H1 (cell line): Measurements from ENCODE around the gene DAZAP1. TPM values are rescaled to one million over a fixed set of nuclear protein-coding genes. Genes with fewer than 3 reads are reported as not detected.

Source experiments
- CTCF ChIA-PET: fragments of 300-600 bp; sonication (Branson Sonifier 250); formaldehyde crosslinking; loops from one replicate; lab custom pipeline; 2021; ENCODE audit not compliant: partially characterized antibody; lab: Charles Lee
- POLR2A ChIA-PET: fragments of 300-600 bp; sonication (Branson Sonifier 250); formaldehyde crosslinking; loops from one replicate; lab custom pipeline; 2021; ENCODE audit warnings: inconsistent platforms; ENCODE audit not compliant: partially characterized antibody; lab: Charles Lee
- DNase-seq, 2 experiments: peaks; one replicate each; pipeline versions ENCODE4 v3.0.0 to v3.0.0-alpha.2; 2010 to 2022; ENCODE audit warnings: low spot score in 2 of 2, low read depth in 1 of 2, mixed read lengths in 1 of 2
- FAIRE-seq: peaks from 2 replicates; lab custom pipeline; 2011; peaks lifted over from hg19 to GRCh38; lab: Jason Lieb, UNC
- H2AFZ ChIP-seq: 2 replicates; pipeline ENCODE4 v1.8.1; 2012; ENCODE audit warnings: low read length, inconsistent platforms
- H2AK5ac ChIP-seq: 2 replicates; pipeline ENCODE4 v1.6.1; 2013; ENCODE audit warnings: low read depth, low read length
- H2BK120ac ChIP-seq: replicated peaks from 2 replicates; pipeline ENCODE3; 2013; ENCODE audit warnings: low read depth, low read length, inconsistent platforms
- H2BK12ac ChIP-seq: 2 replicates; pipeline ENCODE4 v1.6.1; 2013; ENCODE audit warnings: low read depth, low read length
- H2BK15ac ChIP-seq: 2 replicates; pipeline ENCODE4 v1.6.1; 2013; ENCODE audit warnings: low read length
- H2BK20ac ChIP-seq: 2 replicates; pipeline ENCODE4 v1.6.1; 2013; ENCODE audit warnings: low read length
- H2BK5ac ChIP-seq: 2 replicates; pipeline ENCODE4 v1.6.1; 2013; ENCODE audit warnings: low read depth, low read length
- H3K14ac ChIP-seq: 2 replicates; pipeline ENCODE4 v1.6.1; 2013; ENCODE audit warnings: inconsistent platforms; ENCODE audit not compliant: insufficient read length
- H3K18ac ChIP-seq: 2 replicates; pipeline ENCODE4 v1.6.1; 2013; ENCODE audit warnings: low read length; ENCODE audit errors: extremely low read depth
- H3K23ac ChIP-seq: 2 replicates; pipeline ENCODE4 v1.6.1; 2013; ENCODE audit warnings: inconsistent platforms; ENCODE audit not compliant: insufficient read length
- H3K23me2 ChIP-seq: 2 replicates; pipeline ENCODE4 v1.6.1; 2013; ENCODE audit warnings: low read depth, low read length
- H3K27ac ChIP-seq: 2 replicates; pipeline ENCODE4 v1.6.1; 2011; ENCODE audit warnings: low read depth, low read length, inconsistent platforms
- H3K27me3 ChIP-seq, 4 experiments: replicated peaks in 1 of 4; 1 replicate in 1 of 4; 2 replicates in 3 of 4; pipeline versions ENCODE4 v1.6.1 to v1.8.1; 2011 to 2013; ENCODE audit warnings: low read length in 3 of 4, mild to moderate bottlenecking in 3 of 4, inconsistent platforms in 2 of 4, mixed read lengths in 2 of 4, moderate library complexity in 1 of 4; ENCODE audit not compliant: control insufficient read depth in 3 of 4, insufficient read depth in 3 of 4; ENCODE audit errors: extremely low read depth in 1 of 4
- H3K36me3 ChIP-seq, 4 experiments: 2 replicates each; pipeline versions ENCODE4 v1.6.1 to v1.8.1; 2011 to 2013; ENCODE audit warnings: mild to moderate bottlenecking in 4 of 4, low read length in 3 of 4, moderate library complexity in 2 of 4, control low read depth in 1 of 4, inconsistent platforms in 1 of 4; ENCODE audit not compliant: insufficient read depth in 4 of 4, control insufficient read depth in 2 of 4
- H3K4ac ChIP-seq: replicated peaks from 2 replicates; pipeline ENCODE3; 2013; ENCODE audit warnings: low read length, low read depth, mixed read lengths, inconsistent platforms; ENCODE audit not compliant: insufficient read length
- H3K4me1 ChIP-seq, 4 experiments: replicated peaks in 1 of 4; 1 replicate in 1 of 4; 2 replicates in 3 of 4; pipeline versions ENCODE4 v1.6.1 to v1.8.1; 2011 to 2013; ENCODE audit warnings: low read length in 3 of 4, inconsistent platforms in 2 of 4, mixed read lengths in 1 of 4; ENCODE audit not compliant: insufficient read depth in 4 of 4, control insufficient read depth in 3 of 4
- H3K4me2 ChIP-seq, 2 experiments: 2 replicates each; pipeline versions ENCODE4 v1.6.1 to v1.8.1; 2011 to 2013; ENCODE audit warnings: low read depth in 2 of 2, low read length in 2 of 2, control low read depth in 1 of 2, inconsistent platforms in 1 of 2, mild to moderate bottlenecking in 1 of 2; ENCODE audit not compliant: insufficient read depth in 1 of 2
- H3K4me3 ChIP-seq, 4 experiments: fragments of 200-600, 300-600 bp in 1 of 4; sonication (generic), shearing (Covaris generic), sonication (Bioruptor Twin) in 1 of 4; 2 replicates each; pipeline versions ENCODE4 v1.5.1 to v1.8.1; 2011 to 2016; ENCODE audit warnings: low read length in 4 of 4, low read depth in 3 of 4, control low read depth in 2 of 4, inconsistent platforms in 2 of 4, mild to moderate bottlenecking in 2 of 4, mixed read lengths in 1 of 4, moderate library complexity in 1 of 4; ENCODE audit not compliant: insufficient read depth in 2 of 4; ENCODE audit errors: extremely low read depth in 1 of 4
- H3K56ac ChIP-seq: replicated peaks from 2 replicates; pipeline ENCODE3; 2013; ENCODE audit warnings: low read depth, mild to moderate bottlenecking, mixed read lengths, low read length, inconsistent platforms; ENCODE audit not compliant: insufficient read length
- H3K79me1 ChIP-seq: 2 replicates; pipeline ENCODE4 v1.6.1; 2013; ENCODE audit warnings: low read depth, low read length, control low read depth
- H3K79me2 ChIP-seq, 2 experiments: 2 replicates each; pipeline versions ENCODE4 v1.6.1 to v1.8.1; 2012 to 2013; ENCODE audit warnings: low read length in 2 of 2, mild to moderate bottlenecking in 2 of 2, inconsistent platforms in 1 of 2; ENCODE audit not compliant: insufficient read depth in 2 of 2, control insufficient read depth in 1 of 2
- H3K9ac ChIP-seq, 4 experiments: replicated peaks in 1 of 4; 1 replicate in 1 of 4; 2 replicates in 3 of 4; pipeline versions ENCODE4 v1.6.1 to v1.8.1; 2011 to 2013; ENCODE audit warnings: low read depth in 3 of 4, low read length in 3 of 4, control low read depth in 2 of 4, mild to moderate bottlenecking in 2 of 4, moderate library complexity in 2 of 4, inconsistent platforms in 1 of 4; ENCODE audit errors: extremely low read depth in 1 of 4
- H3K9me3 ChIP-seq, 2 experiments: 2 replicates each; pipeline versions ENCODE4 v1.6.1 to v1.8.1; 2012 to 2013; ENCODE audit warnings: mild to moderate bottlenecking in 2 of 2, moderate library complexity in 2 of 2, control low read depth in 1 of 2, inconsistent platforms in 1 of 2, low read depth in 1 of 2, low read length in 1 of 2, mixed read lengths in 1 of 2; ENCODE audit not compliant: insufficient read depth in 2 of 2
- H4K20me1 ChIP-seq, 2 experiments: replicated peaks in 1 of 2; 2 replicates each; pipeline versions ENCODE3 to v1.8.1; 2011 to 2013; ENCODE audit warnings: inconsistent platforms in 2 of 2, low read length in 2 of 2, mild to moderate bottlenecking in 1 of 2; ENCODE audit not compliant: insufficient read depth in 2 of 2, control insufficient read depth in 1 of 2
- H4K5ac ChIP-seq: 2 replicates; pipeline ENCODE4 v1.6.1; 2013; ENCODE audit warnings: low read length, low read depth, mixed read lengths, inconsistent platforms; ENCODE audit not compliant: insufficient read length
- H4K8ac ChIP-seq: 2 replicates; pipeline ENCODE4 v1.8.0; 2013; ENCODE audit warnings: mild to moderate bottlenecking, moderate library complexity, low read length, inconsistent platforms; ENCODE audit not compliant: insufficient read depth; ENCODE audit errors: extremely low read depth
- H4K91ac ChIP-seq: replicated peaks from 2 replicates; pipeline ENCODE3; 2013; ENCODE audit warnings: low read length, mixed read lengths, inconsistent platforms; ENCODE audit not compliant: insufficient read length
- CHD2 ChIP-seq: IDR thresholded peaks from 2 replicates; pipeline ENCODE4 v1.6.1; 2012; ENCODE audit warnings: low read length, improper control_type of control experiment
- EP300 ChIP-seq, 2 experiments: IDR thresholded peaks; 1 replicate in 1 of 2; 2 replicates in 1 of 2; pipeline ENCODE4 v1.6.1; 2011 to 2012; ENCODE audit warnings: low read depth in 2 of 2, low read length in 2 of 2, mild to moderate bottlenecking in 2 of 2, borderline replicate concordance in 1 of 2, inconsistent platforms in 1 of 2, moderate library complexity in 1 of 2
- SIN3A ChIP-seq, 2 experiments: IDR thresholded peaks in 1 of 2; conservative IDR thresholded peaks in 1 of 2; 2 replicates each; pipeline ENCODE4 v1.6.1; 2011 to 2012; ENCODE audit warnings: low read length in 2 of 2, improper control_type of control experiment in 1 of 2, low read depth in 1 of 2, mild to moderate bottlenecking in 1 of 2
- SUZ12 ChIP-seq: fragments of 200-600 bp; sonication (generic); IDR thresholded peaks from 2 replicates; pipeline ENCODE4 v1.6.1; 2012; ENCODE audit warnings: mild to moderate bottlenecking, inconsistent platforms, low read length, moderate library complexity, mixed read lengths
- WGBS, 2 experiments: shearing (Covaris generic) in 1 of 2; methylation state at CpG; one replicate each; pipeline versions ENCODE4 v1.1.6 to v1.1.7; 2013 to 2015; ENCODE audit warnings: low lambda C conversion rate in 2 of 2, mixed read lengths in 2 of 2, inconsistent platforms in 1 of 2, low coverage in 1 of 2, missing lambda C conversion rate in 1 of 2; ENCODE audit not compliant: insufficient replicate concordance in 2 of 2, insufficient coverage in 1 of 2, insufficient read length in 1 of 2; ENCODE audit errors: extremely low coverage in 1 of 2, missing lambda C conversion rate in 1 of 2; 5-methylcytosine and 5-hydroxymethylcytosine counted together
- polyA plus RNA-seq, 7 experiments: library from polyadenylated mRNA; depleted of rRNA in 3 of 7; stranded (reverse) in 5 of 7; unstranded in 2 of 7; fragments of >200 nt in 5 of 7; fragments of 200-250 nt in 2 of 7; gene quantifications; 1 replicate in 5 of 7; 2 replicates in 1 of 7; 4 replicates in 1 of 7; pipeline versions ENCODE4 v1.2.1 to v1.2.3, GENCODE V29; 2011 to 2013; ENCODE audit warnings: missing spikeins in 2 of 7, mixed read lengths in 2 of 7
- total RNA-seq: library from RNA; stranded (reverse); fragmentation: NEBNext Ultra II Directional; extraction: Animal tissue kit (Norgen Biotek cat#: 25700); gene quantifications from 2 replicates; pipeline ENCODE4 v1.2.1, GENCODE V29; 2021
- TF ChIP-seq, protein P1 (sequence below): IDR thresholded peaks from 2 replicates; pipeline ENCODE4 v1.6.1; 2012; ENCODE audit warnings: inconsistent platforms
- TF ChIP-seq, protein P2 (sequence below), 3 experiments: IDR thresholded peaks; 1 replicate in 2 of 3; 2 replicates in 1 of 3; pipeline versions ENCODE4 v1.5.1 to v1.6.1; 2011; ENCODE audit warnings: low read length in 3 of 3, mild to moderate bottlenecking in 3 of 3, inconsistent platforms in 2 of 3, low read depth in 1 of 3, moderate library complexity in 1 of 3; ENCODE audit not compliant: insufficient read depth in 1 of 3; ENCODE audit errors: control extremely low read depth in 1 of 3

Gene DAZAP1
- total and polyA plus RNA-seq, 2 of the 8 experiments (the other 6 are each of a cell fraction or from before 2014, with no cell fraction given), result 79.6 to 341 TPM

DNA sequence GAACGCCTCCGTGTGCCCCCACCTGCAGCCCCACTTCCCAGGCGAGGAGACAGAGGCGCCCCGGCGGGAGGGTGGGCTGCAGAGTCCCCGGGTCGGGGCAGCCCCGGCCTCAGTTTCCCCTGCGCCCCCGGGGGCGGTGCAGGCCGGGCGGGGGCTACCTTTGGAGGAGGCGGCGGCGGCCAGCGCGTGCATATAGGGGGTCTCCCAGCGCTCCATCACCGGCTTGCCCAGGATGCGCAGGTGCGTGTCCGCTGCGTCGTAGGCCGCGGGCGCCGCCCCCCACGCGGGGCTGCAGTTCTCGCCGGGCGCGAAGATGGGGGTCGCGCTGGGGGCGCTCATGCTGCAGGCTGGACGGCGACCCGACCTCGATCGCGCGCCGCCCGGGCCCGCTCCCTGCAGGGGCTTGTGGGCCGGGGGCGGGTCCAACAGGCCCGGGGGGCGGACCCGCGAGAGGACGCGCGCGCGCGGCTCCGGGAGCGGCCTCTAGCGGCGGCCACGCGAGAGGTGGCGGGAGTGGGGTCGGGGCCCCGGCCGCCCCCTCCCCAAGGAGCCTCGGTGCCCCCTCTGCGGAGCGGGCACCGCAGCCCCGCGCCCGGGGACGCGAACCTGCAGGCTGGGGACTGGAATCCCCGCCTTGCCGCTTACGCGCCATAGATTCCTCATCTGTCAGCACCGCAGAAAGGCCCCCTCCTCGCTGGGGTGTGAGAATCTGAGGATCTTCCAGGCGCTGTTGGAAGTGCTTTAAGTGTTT lies 6.1 kb upstream of the DAZAP1 start, which contains the start of gene GAMT:
Gene GAMT (minus strand): TSS at position 405 of the 751 bp plus-strand sequence. CDS start 66 bp downstream, at position 339.
- H3K27ac ChIP-seq, result no peak within 1 kb of the TSS
- H2BK15ac ChIP-seq, result no peak within 1 kb of the TSS
- no peaks in the 10 kb centered on the region for H3K36me3 ChIP-seq
- peak within 1 kb of the TSS; percentile 19; the same call in 1 of the 2 replicates for H3K18ac ChIP-seq
- POLR2A ChIA-PET, result interaction anchor here (1.0 kb wide), 2 partner anchors 10 to 26 kb away, joined by 3 read pairs; no protein-coding TSS in a partner anchor
- H3K9me3 ChIP-seq, result no peaks in the 10 kb centered on the region
- peak within 1 kb of the TSS; percentile 51 to 81 (median 62) for H3K4me3 ChIP-seq
- H3K4me2 ChIP-seq, result peak within 1 kb of the TSS; percentile 76 to 83
- peak within 1 kb of the TSS; percentile 86; the same call in 1 of the 2 replicates for H2AK5ac ChIP-seq
- no peak for DNase-seq
- H3K14ac ChIP-seq, result no peak within 1 kb of the TSS
- peaks cover 0 to 2% of the 10 kb centered on the region in 2 experiments for H4K20me1 ChIP-seq
- H2AFZ ChIP-seq, result no peak within 1 kb of the TSS; the same call in 1 of the 2 replicates
- 5% methylated on average over 50 of the region's 87 CpGs; no CpG with 5 or more reads in 1 of the 2 experiments for WGBS, 2 experiments
- no peak within 1 kb of the TSS for H2BK20ac ChIP-seq
- H3K56ac ChIP-seq, result no peak within 1 kb of the TSS
- no peak within 1 kb of the TSS for H4K91ac ChIP-seq
- no peaks in the 10 kb centered on the region; the same call in 1 of the 2 replicates for H3K79me1 ChIP-seq
- peak within 1 kb of the TSS in 2 of 4 experiments; percentile 39 to 42; a peak in 3 of 7 replicates for H3K9ac ChIP-seq
- no peak within 1 kb of the TSS for H3K4ac ChIP-seq
- FAIRE-seq, result no peak
- peaks cover 3% of the 10 kb centered on the region; the same call in 1 of the 2 replicates for H3K23me2 ChIP-seq
- peak within 1 kb of the TSS; percentile 51 for H4K8ac ChIP-seq
- H3K79me2 ChIP-seq, result no peaks in the 10 kb centered on the region
- 0 out of 2 replicates have a peak within 1 kb of the TSS, but pooled peaks have one; percentile 5 for H2BK5ac ChIP-seq
- peak within 1 kb of the TSS; percentile 19 for H4K5ac ChIP-seq
- CTCF ChIA-PET, result no interaction called here
- H3K23ac ChIP-seq, result no peak within 1 kb of the TSS
- H2BK120ac ChIP-seq, result no peak within 1 kb of the TSS
- H2BK12ac ChIP-seq, result peak within 1 kb of the TSS; percentile 17; the same call in 1 of the 2 replicates
- peaks cover 0 to 8% (median 5%) of the 10 kb centered on the region in 4 experiments; a peak in 5 of 7 replicates for H3K4me1 ChIP-seq
- H3K27me3 ChIP-seq, result peaks cover 0 to 2% (median 0%) of the 10 kb centered on the region in 4 experiments; a peak in 2 of 7 replicates
- TF ChIP-seq SIN3A (conservative IDR thresholded peaks at IDR 0.05 in 1 of 2, IDR thresholded peaks at IDR 0.05 in 1 of 2; ENCODE audit: low read depth in 1 of 2, low read length in 2 of 2) (0 out of 4 replicates have a peak, but pooled peaks of 1 of the 2 experiments have one; percentile 29), CHD2 (no peak), SUZ12 (peak; percentile 37; the same call in 1 of the 2 replicates), EP300 (IDR thresholded peaks at IDR 0.05; ENCODE audit: borderline replicate concordance in 1 of 2, low read depth in 2 of 2, low read length in 2 of 2) (no peak)
- TF ChIP-seq, protein P1, sequence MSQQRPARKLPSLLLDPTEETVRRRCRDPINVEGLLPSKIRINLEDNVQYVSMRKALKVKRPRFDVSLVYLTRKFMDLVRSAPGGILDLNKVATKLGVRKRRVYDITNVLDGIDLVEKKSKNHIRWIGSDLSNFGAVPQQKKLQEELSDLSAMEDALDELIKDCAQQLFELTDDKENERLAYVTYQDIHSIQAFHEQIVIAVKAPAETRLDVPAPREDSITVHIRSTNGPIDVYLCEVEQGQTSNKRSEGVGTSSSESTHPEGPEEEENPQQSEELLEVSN, result no peak
- TF ChIP-seq, protein P2, sequence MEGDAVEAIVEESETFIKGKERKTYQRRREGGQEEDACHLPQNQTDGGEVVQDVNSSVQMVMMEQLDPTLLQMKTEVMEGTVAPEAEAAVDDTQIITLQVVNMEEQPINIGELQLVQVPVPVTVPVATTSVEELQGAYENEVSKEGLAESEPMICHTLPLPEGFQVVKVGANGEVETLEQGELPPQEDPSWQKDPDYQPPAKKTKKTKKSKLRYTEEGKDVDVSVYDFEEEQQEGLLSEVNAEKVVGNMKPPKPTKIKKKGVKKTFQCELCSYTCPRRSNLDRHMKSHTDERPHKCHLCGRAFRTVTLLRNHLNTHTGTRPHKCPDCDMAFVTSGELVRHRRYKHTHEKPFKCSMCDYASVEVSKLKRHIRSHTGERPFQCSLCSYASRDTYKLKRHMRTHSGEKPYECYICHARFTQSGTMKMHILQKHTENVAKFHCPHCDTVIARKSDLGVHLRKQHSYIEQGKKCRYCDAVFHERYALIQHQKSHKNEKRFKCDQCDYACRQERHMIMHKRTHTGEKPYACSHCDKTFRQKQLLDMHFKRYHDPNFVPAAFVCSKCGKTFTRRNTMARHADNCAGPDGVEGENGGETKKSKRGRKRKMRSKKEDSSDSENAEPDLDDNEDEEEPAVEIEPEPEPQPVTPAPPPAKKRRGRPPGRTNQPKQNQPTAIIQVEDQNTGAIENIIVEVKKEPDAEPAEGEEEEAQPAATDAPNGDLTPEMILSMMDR (IDR thresholded peaks at IDR 0.05; ENCODE audit: control extremely low read depth in 1 of 3, insufficient read depth in 1 of 3, low read depth in 1 of 3, low read length in 3 of 3), result peak in 1 of 3 experiments; percentile 31; a peak in 2 of 4 replicates
